K562 (cell line): ENCODE results near the gene GOLGA8B. TPM values are rescaled to one million over a fixed set of nuclear protein-coding genes. Genes with fewer than 3 reads are reported as not detected.
"Not testable (repeated sequence)": the region's sequence is repeated elsewhere in the genome, so short reads cannot be mapped to it uniquely, and the experiment has no call there.

ENCODE experiments used
- ATAC-seq: fragments of 200-7000 bp; cut with Tn5 transposase; 3 replicates; pipeline ENCODE4 v1.9.1; 2020; ENCODE audit warnings: moderate library complexity
- BruUV-seq: library from RNA; stranded (reverse); fragments of 400-500 nt; replicated peaks from 2 replicates; lab custom pipeline; 2021; lab: Mats Ljungman, UMichigan
- CTCF ChIA-PET: fragments of 300-600 bp; formaldehyde crosslinking; extraction: SDS; loops from one replicate; lab custom pipeline; 2021; ENCODE audit warnings: low intra/inter-chr PET ratio; lab: Yijun Ruan, JAX
- POLR2A ChIA-PET: fragments of 300-600, 350-650 bp; sonication (Branson Sonifier 250); formaldehyde crosslinking; extraction: SDS; loops from one replicate; lab custom pipeline; 2021; ENCODE audit warnings: antibody characterized with exemption, inconsistent platforms; lab: Yijun Ruan, JAX
- DNase-seq, 4 experiments: peaks; one replicate each; pipeline versions ENCODE4 v3.0.0 to v3.0.0-alpha.2; 2011 to 2018; ENCODE audit warnings: low spot score in 3 of 4, mixed read lengths in 3 of 4; ENCODE audit errors: extremely low read depth in 1 of 4
- FAIRE-seq: peaks from 2 replicates; lab custom pipeline; 2011; peaks lifted over from hg19 to GRCh38; lab: Jason Lieb, UNC
- H2AFZ ChIP-seq: 2 replicates; pipeline ENCODE4 v1.6.0; 2011; ENCODE audit warnings: low read depth, low read length, control low read depth, inconsistent platforms
- H3K27ac ChIP-seq: fragments of 200-600 bp; 3 replicates; pipeline ENCODE4 v1.8.0; 2011; ENCODE audit warnings: low read depth, mild to moderate bottlenecking, control low read depth, inconsistent platforms, low read length, moderate library complexity, mixed read lengths; ENCODE audit errors: extremely low read depth
- H3K27me3 ChIP-seq, 2 experiments: fragments of 300-600 bp in 1 of 2; 2 replicates in 1 of 2; 3 replicates in 1 of 2; pipeline versions ENCODE4 v1.6.0 to v1.8.0; 2011; ENCODE audit warnings: inconsistent platforms in 2 of 2, low read length in 2 of 2, mild to moderate bottlenecking in 1 of 2, mixed read lengths in 1 of 2, moderate library complexity in 1 of 2; ENCODE audit not compliant: control insufficient read depth in 2 of 2, insufficient read depth in 2 of 2
- H3K36me3 ChIP-seq: fragments of 300-600 bp; 3 replicates; pipeline ENCODE4 v1.8.0; 2011; ENCODE audit warnings: mild to moderate bottlenecking, low read length, inconsistent platforms; ENCODE audit not compliant: control insufficient read depth, insufficient read depth
- H3K4me1 ChIP-seq, 2 experiments: fragments of 200-600 bp in 1 of 2; replicated peaks in 1 of 2; 2 replicates in 1 of 2; 3 replicates in 1 of 2; pipeline versions ENCODE4 v1.5.1 to v1.8.0; 2011; ENCODE audit warnings: inconsistent platforms in 2 of 2, low read length in 2 of 2, mild to moderate bottlenecking in 1 of 2, mixed read lengths in 1 of 2, moderate library complexity in 1 of 2; ENCODE audit not compliant: control insufficient read depth in 2 of 2, insufficient read depth in 2 of 2
- H3K4me2 ChIP-seq: 2 replicates; pipeline ENCODE4 v1.6.1; 2011; ENCODE audit warnings: low read length, control low read depth, inconsistent platforms, mixed read lengths; ENCODE audit not compliant: insufficient read depth
- H3K4me3 ChIP-seq: fragments of 200-600 bp; sonication (generic), shearing (Covaris generic); 2 replicates; pipeline ENCODE4 v1.5.1; 2016; ENCODE audit warnings: control low read depth, inconsistent platforms
- H3K79me2 ChIP-seq: fragments of 200-600 bp; 3 replicates; pipeline ENCODE4 v1.8.0; 2011; ENCODE audit warnings: low read length, inconsistent platforms; ENCODE audit not compliant: control insufficient read depth, insufficient read depth
- H3K9ac ChIP-seq, 2 experiments: 2 replicates each; pipeline versions ENCODE4 v1.6.0 to v1.6.1; 2011; ENCODE audit warnings: low read depth in 2 of 2, low read length in 2 of 2, control low read depth in 1 of 2, inconsistent platforms in 1 of 2, mild to moderate bottlenecking in 1 of 2, mixed read lengths in 1 of 2; ENCODE audit not compliant: insufficient read depth in 1 of 2
- H3K9me1 ChIP-seq: one replicate; pipeline ENCODE4 v1.6.0; 2011; ENCODE audit warnings: inconsistent platforms, mild to moderate bottlenecking, low read length, moderate library complexity; ENCODE audit not compliant: control insufficient read depth, insufficient read depth
- H3K9me3 ChIP-seq: replicated peaks from 2 replicates; pipeline ENCODE4 v1.5.1; 2011; ENCODE audit warnings: low read depth, low read length, inconsistent platforms; ENCODE audit not compliant: control insufficient read depth, insufficient read depth
- H4K20me1 ChIP-seq: replicated peaks from 2 replicates; pipeline ENCODE4 v1.6.1; 2011; ENCODE audit warnings: low read length, inconsistent platforms, mixed read lengths; ENCODE audit not compliant: control insufficient read depth, insufficient read depth
- EHMT2 ChIP-seq: fragments of 450-650 bp; IDR thresholded peaks from 2 replicates; pipeline ENCODE4 v1.6.1; 2018; ENCODE audit warnings: antibody characterized with exemption
- FOXM1 ChIP-seq, 2 experiments: fragments of 450-650 bp in 1 of 2; sonication (generic) in 1 of 2; formaldehyde crosslinking in 1 of 2; IDR thresholded peaks; 2 replicates each; pipeline versions ENCODE4 v1.6.1 to v1.9.0; 2017 to 2022; ENCODE audit warnings: low read depth in 2 of 2, mild to moderate bottlenecking in 2 of 2, missing genetic modification reagents in 1 of 2, moderate library complexity in 1 of 2
- HDGF ChIP-seq: fragments of 450-650 bp; IDR thresholded peaks from 2 replicates; pipeline ENCODE4 v1.6.1; 2016
- RNF2 ChIP-seq: sonication (generic); IDR thresholded peaks from 2 replicates; pipeline ENCODE4 v1.6.1; 2016
- SMAD2 ChIP-seq: fragments of 150-350 bp; IDR thresholded peaks from 2 replicates; pipeline ENCODE4 v1.6.1; 2014; ENCODE audit warnings: low read depth, mild to moderate bottlenecking, low read length
- ZNF224 ChIP-seq: sonication (generic); formaldehyde crosslinking; IDR thresholded peaks from 2 replicates; pipeline ENCODE4 v1.8.0; 2022; ENCODE audit warnings: mild to moderate bottlenecking, missing genetic modification reagents
- ZNF699 ChIP-seq: fragments of 250-450 bp; sonication (Bioruptor Pico); IDR thresholded peaks from 2 replicates; pipeline ENCODE4 v1.8.0; 2021; ENCODE audit warnings: mild to moderate bottlenecking, moderate library complexity; ENCODE audit not compliant: insufficient replicate concordance
- WGBS: fragments of 100-300 bp; shearing (Covaris generic); methylation state at CpG from one replicate; pipeline ENCODE4 v1.1.6; 2016; ENCODE audit warnings: low coverage, mixed read lengths; ENCODE audit not compliant: insufficient coverage; ENCODE audit errors: missing lambda C conversion rate; 5-methylcytosine and 5-hydroxymethylcytosine counted together
- in situ Hi-C: fragments of 300-500 bp; cut with MboI; formaldehyde crosslinking; loops from 4 replicates; pipeline ENCODE4 v1.15.0; 2018; ENCODE audit warnings: inconsistent platforms, mixed read lengths
- intact Hi-C: fragments of 100-400 bp; cut with micrococcal nuclease; formaldehyde crosslinking; loops from 2 replicates; pipeline ENCODE4 v1.14.2; 2022
- polyA plus RNA-seq, 8 experiments: library from polyadenylated mRNA; depleted of rRNA in 4 of 8; stranded (reverse) in 5 of 8; unstranded in 3 of 8; fragments of >200 nt; fragmentation: Nextera tagmentation in 2 of 8; fragmentation: Illumina TruSeq in 1 of 8; extraction: Ambion mirVana in 2 of 8; extraction: Trizol in 1 of 8; gene quantifications; 2 replicates each; pipeline versions ENCODE4 v1.2.1 to v1.2.3, GENCODE V29; 2011 to 2014; ENCODE audit warnings: inconsistent platforms in 1 of 8, missing spikeins in 1 of 8
- total RNA-seq, 7 experiments: library from RNA; depleted of rRNA in 6 of 7; stranded (reverse); fragments of >200 nt in 6 of 7; fragmentation: Illumina TruSeq in 2 of 7; extraction: Trizol in 2 of 7; gene quantifications; 2 replicates each; pipeline versions ENCODE4 v1.2.1 to v1.2.3, GENCODE V29; 2011 to 2021; ENCODE audit warnings: low replicate concordance in 1 of 7
- TF ChIP-seq, protein P1 (sequence below): fragments of 250-450 bp; sonication (Bioruptor Pico); IDR thresholded peaks from 2 replicates; pipeline ENCODE4 v1.4.0; 2020; ENCODE audit warnings: mild to moderate bottlenecking
- TF ChIP-seq, protein P2 (sequence below): fragments of 250-450 bp; sonication (Bioruptor Pico); IDR thresholded peaks from 2 replicates; pipeline ENCODE4 v1.9.0; 2021; ENCODE audit warnings: mild to moderate bottlenecking, inconsistent platforms

Gene GOLGA8B
- total and polyA plus RNA-seq, 9 of the 15 experiments (the other 6 are each of a cell fraction or from before 2014, with no cell fraction given): 7.9 to 236 (median 54.1) TPM

DNA sequence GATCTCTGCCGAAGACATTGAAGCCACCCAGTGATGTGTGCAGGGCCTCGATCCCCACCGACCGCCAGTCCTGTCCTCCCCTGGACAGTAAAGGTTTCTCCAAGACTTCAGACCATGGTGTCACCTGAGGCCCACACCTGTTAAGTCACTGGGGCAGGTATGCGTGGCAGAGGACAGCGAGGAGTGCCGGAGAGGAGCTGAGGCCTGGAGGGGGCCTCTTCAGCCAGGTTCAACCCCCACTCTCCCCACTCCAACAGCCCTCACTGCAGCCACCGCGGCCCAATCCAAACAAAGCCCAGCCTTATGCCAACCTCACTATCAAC, 2.4 kb downstream of the GOLGA8B start (continued):
- TF ChIP-seq ZNF699 (no peak), EHMT2 (no peak), FOXM1 (IDR thresholded peaks at IDR 0.05; ENCODE audit: low read depth) (no peak), FOXM1 (CRISPR knock-in tag; IDR thresholded peaks at IDR 0.05; ENCODE audit: low read depth) (no peak), ZNF224 (CRISPR knock-in tag) (no peak), HDGF (no peak), RNF2 (no peak), SMAD2 (no peak)
- TF ChIP-seq, protein P1, sequence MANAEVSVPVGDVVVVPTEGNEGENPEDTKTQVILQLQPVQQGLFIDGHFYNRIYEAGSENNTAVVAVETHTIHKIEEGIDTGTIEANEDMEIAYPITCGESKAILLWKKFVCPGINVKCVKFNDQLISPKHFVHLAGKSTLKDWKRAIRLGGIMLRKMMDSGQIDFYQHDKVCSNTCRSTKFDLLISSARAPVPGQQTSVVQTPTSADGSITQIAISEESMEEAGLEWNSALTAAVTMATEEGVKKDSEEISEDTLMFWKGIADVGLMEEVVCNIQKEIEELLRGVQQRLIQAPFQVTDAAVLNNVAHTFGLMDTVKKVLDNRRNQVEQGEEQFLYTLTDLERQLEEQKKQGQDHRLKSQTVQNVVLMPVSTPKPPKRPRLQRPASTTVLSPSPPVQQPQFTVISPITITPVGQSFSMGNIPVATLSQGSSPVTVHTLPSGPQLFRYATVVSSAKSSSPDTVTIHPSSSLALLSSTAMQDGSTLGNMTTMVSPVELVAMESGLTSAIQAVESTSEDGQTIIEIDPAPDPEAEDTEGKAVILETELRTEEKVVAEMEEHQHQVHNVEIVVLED (CRISPR knock-in tag): no peak
- TF ChIP-seq, protein P2, sequence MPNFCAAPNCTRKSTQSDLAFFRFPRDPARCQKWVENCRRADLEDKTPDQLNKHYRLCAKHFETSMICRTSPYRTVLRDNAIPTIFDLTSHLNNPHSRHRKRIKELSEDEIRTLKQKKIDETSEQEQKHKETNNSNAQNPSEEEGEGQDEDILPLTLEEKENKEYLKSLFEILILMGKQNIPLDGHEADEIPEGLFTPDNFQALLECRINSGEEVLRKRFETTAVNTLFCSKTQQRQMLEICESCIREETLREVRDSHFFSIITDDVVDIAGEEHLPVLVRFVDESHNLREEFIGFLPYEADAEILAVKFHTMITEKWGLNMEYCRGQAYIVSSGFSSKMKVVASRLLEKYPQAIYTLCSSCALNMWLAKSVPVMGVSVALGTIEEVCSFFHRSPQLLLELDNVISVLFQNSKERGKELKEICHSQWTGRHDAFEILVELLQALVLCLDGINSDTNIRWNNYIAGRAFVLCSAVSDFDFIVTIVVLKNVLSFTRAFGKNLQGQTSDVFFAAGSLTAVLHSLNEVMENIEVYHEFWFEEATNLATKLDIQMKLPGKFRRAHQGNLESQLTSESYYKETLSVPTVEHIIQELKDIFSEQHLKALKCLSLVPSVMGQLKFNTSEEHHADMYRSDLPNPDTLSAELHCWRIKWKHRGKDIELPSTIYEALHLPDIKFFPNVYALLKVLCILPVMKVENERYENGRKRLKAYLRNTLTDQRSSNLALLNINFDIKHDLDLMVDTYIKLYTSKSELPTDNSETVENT (CRISPR knock-in tag): no peak

DNA sequence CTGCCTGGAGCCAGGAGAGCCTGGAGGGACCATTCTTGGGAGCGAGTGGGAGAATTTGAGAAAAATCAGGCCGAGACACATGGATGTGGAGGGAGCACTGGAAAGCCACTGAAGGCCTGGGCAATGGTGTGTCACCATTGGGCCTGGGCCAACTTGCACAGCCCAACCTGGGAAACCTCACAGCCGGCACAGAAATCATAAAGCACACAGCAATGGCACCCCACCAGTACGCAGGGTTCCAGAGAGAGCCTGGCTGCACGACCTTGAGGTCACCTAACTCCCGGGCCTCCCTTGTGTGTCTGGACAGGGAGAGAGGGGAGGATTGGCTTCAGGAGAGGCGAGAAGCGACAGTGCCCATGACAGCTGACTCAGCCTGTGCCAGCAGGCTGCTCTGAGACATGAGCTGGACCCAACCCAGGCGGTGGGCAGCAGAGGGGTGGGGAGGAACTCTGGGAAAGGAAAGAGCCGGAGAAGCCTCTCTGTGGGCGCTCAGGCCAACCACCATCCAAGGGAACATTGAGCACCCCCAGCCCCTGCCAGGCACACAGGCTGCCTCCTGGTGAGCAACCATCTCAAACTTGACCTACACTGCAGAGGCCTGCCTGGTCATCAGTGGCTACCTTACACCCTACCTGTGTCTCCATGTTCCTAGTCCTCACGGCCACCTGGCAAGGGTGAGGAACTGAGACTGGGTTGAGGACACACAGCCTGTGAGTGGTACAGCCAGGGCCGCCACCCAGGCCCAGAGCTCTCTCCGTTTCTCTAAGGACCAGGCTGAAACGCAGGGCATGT, 3.0 kb downstream of the GOLGA8B start:
- peaks cover 52% of the 10 kb centered on the region for H3K79me2 ChIP-seq
- FAIRE-seq, H3K36me3 ChIP-seq, BruUV-seq, H3K9me1 ChIP-seq, DNase-seq, H2AFZ ChIP-seq, H3K27me3 ChIP-seq, H3K4me3 ChIP-seq, CTCF ChIA-PET, ATAC-seq, H3K4me2 ChIP-seq, H4K20me1 ChIP-seq, POLR2A ChIA-PET, H3K27ac ChIP-seq, H3K9me3 ChIP-seq: not testable (repeated sequence)
- intact Hi-C loops (loop anchor here (10.0 kb wide), 3 partner anchors 56 to 366 kb away; partner anchors contain the start of genes GOLGA8A and KATNBL1), in situ Hi-C loops (loop anchor here (10.0 kb wide), 1 partner anchor 56 kb away; no protein-coding TSS in a partner anchor)
- H3K4me1 ChIP-seq: peaks cover 8 to 43% of the 10 kb centered on the region in 2 experiments
- H3K9ac ChIP-seq: peak overlapping the region in 1 of 2 experiments; percentile 6; a peak in 2 of 4 replicates
- 90% methylated on average over 9 of the region's 15 CpGs for WGBS
